ENCODE results near the gene EGLN2.
A peak's percentile ranks its signal among the peaks of the same experiment; 100 is the strongest.

Gene EGLN2

DNA sequence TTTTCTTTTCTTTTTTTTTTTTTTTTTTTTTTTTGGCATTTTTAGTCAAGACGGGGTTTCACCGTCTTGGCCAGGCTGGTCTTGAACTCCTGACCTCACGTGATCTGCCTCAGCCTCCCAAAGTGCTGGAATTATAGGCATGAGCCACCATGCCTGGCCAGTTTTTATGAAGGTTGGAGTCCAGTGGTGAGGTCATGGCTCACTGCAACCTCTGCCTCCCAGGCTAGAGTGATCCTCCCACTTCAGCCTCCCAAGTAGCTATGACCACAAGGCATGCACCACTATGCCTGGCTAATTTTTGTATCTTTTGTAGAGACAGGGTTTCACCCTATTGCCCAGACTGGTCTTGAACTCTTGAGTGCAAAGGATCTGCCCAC lies 43.8 kb upstream of the EGLN2 start:
- ChIA-PET CTCF (interaction anchor here (1.2 kb wide), 1 partner anchor 16 kb away, joined by 7 read pairs; no protein-coding TSS in a partner anchor), POLR2A (ENCODE audit: low non-redundant PET) (no interaction called here)
- no peak for DNase-seq (ENCODE audit: low spot score)
- peak overlapping the region; percentile 61 for H3K27ac ChIP-seq
- TF ChIP-seq, protein P1, sequence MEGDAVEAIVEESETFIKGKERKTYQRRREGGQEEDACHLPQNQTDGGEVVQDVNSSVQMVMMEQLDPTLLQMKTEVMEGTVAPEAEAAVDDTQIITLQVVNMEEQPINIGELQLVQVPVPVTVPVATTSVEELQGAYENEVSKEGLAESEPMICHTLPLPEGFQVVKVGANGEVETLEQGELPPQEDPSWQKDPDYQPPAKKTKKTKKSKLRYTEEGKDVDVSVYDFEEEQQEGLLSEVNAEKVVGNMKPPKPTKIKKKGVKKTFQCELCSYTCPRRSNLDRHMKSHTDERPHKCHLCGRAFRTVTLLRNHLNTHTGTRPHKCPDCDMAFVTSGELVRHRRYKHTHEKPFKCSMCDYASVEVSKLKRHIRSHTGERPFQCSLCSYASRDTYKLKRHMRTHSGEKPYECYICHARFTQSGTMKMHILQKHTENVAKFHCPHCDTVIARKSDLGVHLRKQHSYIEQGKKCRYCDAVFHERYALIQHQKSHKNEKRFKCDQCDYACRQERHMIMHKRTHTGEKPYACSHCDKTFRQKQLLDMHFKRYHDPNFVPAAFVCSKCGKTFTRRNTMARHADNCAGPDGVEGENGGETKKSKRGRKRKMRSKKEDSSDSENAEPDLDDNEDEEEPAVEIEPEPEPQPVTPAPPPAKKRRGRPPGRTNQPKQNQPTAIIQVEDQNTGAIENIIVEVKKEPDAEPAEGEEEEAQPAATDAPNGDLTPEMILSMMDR (conservative IDR thresholded peaks at IDR 0.05; ENCODE audit: low read depth) = no peak

DNA sequence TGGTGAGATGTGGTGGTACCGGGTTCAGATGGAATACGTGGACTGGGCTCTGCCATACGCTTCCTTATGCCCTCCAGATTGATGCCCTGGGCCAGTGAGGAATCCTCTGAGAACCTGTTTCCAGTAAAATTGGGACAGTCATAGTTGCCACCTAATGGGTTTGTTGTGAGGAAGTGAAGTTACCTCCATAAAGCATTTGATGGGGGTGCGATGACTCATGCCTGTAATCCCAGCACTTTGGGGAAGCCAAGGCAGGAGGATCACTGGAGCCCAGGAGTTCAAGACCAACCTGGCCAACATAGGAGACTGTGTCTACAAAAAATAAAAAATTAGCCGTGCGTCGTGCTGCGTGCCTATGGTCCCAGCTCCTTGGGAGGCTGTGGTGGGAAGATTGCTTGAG lies 43.2 kb upstream of the EGLN2 start:
- TF ChIP-seq, protein P1 (conservative IDR thresholded peaks at IDR 0.05; ENCODE audit: low read depth) = no peak
- peak overlapping the region; percentile 61 for H3K27ac ChIP-seq
- CTCF ChIA-PET = interaction anchor here (0.6 to 1.2 kb wide), 2 partner anchors 16 to 104 kb away, joined by 3 to 7 read pairs; no protein-coding TSS in a partner anchor
- no peak for DNase-seq (ENCODE audit: low spot score)
- POLR2A ChIA-PET (ENCODE audit: low non-redundant PET) = interaction anchor here (1.0 kb wide), 1 partner anchor 12 kb away, joined by 3 read pairs; no protein-coding TSS in a partner anchor

DNA sequence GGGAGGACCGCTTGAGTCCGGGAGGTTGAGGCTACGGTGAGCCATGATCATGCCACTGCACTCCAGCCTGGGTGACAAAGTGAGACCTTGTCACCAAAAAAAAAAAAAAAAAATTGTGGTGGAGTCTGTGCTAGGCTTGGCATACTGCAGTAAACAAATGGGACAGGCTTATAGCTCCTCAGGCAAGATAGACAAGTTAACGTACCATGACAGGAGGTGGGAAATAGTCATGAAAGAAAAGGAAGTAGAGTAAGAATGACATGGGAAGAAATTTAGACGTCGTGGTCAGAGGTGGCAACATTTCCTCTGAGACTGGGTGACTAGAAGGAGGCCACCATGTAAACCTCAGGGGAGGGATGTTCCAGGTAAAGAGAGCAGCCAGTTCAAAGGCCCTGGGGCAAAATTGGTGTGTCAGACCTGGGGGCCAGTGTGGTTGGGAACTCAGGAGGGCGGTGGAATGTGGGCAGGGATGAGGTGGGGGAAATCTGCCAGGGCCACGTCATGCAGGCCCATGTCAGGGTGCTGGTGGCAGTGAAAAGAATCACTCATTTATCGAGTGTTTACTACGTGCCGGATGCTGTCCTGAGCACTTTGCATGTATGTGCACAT lies 42.4 kb upstream of the EGLN2 start:
- TF ChIP-seq, protein P1 (conservative IDR thresholded peaks at IDR 0.05; ENCODE audit: low read depth) = no peak
- POLR2A ChIA-PET (ENCODE audit: low non-redundant PET) = interaction anchor here (1.0 kb wide), 1 partner anchor 13 kb away, joined by 3 read pairs; no protein-coding TSS in a partner anchor
- peak; percentile 48 for DNase-seq (ENCODE audit: low spot score)
- peak overlapping the region; percentile 61 for H3K27ac ChIP-seq
- CTCF ChIA-PET = no interaction called here

DNA sequence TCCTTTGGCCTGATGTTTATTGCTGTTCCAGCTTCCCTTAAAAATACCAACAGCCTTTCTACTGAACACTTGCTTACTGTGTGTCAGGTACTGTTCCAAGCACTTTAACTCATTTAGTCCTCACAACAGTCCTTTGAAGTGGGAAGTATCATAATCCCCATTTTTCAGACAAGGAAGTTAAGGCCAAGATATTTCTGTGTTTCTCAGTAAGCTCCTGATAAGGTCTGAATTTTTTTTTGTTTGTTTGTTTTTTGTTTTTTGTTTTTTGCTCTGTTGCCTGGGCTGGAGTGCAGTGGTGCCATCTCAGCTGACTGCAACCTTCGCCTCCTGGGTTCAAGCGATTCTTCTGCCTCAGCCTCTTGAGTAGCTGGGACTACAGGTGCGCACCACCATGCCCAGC lies 40.5 kb upstream of the EGLN2 start:
- ChIA-PET CTCF (no interaction called here), POLR2A (ENCODE audit: low non-redundant PET) (no interaction called here)
- DNase-seq (ENCODE audit: low spot score) = no peak
- TF ChIP-seq, protein P1 (conservative IDR thresholded peaks at IDR 0.05; ENCODE audit: low read depth) = no peak
- 0 out of 2 replicates have a peak overlapping the region, but pooled peaks have one; percentile 32 for H3K27ac ChIP-seq

DNA sequence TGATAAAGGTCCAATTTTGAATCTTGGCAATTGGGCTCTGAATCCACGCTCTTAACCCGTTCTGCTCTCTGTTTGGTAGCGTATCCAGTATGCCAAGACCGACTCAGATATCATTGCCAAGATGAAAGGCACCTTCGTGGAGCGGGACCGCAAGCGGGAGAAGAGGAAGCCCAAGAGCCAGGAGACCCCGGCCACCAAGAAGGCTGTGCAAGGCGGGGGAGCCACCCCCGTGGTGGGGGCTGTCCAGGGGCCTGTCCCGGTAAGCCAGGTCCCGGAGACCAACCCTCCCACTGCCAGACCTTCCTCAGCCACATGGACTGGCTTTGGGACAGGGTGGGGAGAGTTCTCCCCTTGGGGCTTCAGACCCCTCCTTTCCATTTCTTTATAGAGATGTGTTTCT lies 39.6 kb upstream of the EGLN2 start:
- CTCF ChIA-PET = no interaction called here
- POLR2A ChIA-PET (ENCODE audit: low non-redundant PET) = no interaction called here
- TF ChIP-seq, protein P1 (conservative IDR thresholded peaks at IDR 0.05; ENCODE audit: low read depth) = no peak

DNA sequence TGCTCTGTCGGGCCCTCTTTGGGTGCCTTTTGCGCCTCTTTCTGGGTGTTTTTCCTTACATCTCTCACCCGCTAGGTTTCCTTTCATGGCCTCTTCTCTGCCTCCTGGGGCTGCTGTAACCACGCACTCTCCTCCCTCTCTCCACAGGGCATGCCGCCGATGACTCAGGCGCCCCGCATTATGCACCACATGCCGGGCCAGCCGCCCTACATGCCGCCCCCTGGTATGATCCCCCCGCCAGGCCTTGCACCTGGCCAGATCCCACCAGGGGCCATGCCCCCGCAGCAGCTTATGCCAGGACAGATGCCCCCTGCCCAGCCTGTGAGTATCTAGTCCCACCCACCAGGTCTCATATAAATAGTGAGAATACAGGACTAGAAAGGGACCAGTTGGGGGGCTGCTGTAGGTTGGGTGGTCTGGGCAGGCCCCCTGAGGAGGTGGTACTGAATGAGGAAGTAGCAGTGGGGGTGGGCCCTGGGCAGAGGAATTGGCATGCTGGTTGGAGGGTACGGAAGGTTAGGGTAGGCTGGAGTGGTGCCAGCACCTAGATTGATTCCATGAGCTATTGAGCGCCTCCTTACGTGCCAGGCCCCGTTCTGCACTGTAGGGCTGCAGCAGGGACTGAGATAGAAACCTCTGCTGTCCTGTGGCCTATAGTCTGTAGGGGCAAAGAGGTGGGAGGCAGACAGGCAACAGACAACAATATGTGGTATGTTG lies 36.1 kb upstream of the EGLN2 start:
- CTCF ChIA-PET = interaction anchor here (0.6 kb wide), 1 partner anchor 44 kb away, joined by 3 read pairs; no protein-coding TSS in a partner anchor
- peak overlapping the region; percentile 22 for H3K27ac ChIP-seq
- TF ChIP-seq, protein P1 (conservative IDR thresholded peaks at IDR 0.05; ENCODE audit: low read depth) = no peak
- no peak for DNase-seq (ENCODE audit: low spot score)
- POLR2A ChIA-PET (ENCODE audit: low non-redundant PET) = no interaction called here

More for the DNA sequence above, 39.6 kb upstream of the EGLN2 start:
- peak overlapping the region; percentile 32; the same call in 1 of the 2 replicates for H3K27ac ChIP-seq
- DNase-seq (ENCODE audit: low spot score) = no peak

All from RWPE1 (cell line).